ENCODE results near the gene ABCA2. TPM values are rescaled to one million over a fixed set of nuclear protein-coding genes. Genes with fewer than 3 reads are reported as not detected.

The ABCA2 gene
- total and polyA plus RNA-seq, 11 donors: 13.1 to 44.3 (median 30.6) TPM

DNA sequence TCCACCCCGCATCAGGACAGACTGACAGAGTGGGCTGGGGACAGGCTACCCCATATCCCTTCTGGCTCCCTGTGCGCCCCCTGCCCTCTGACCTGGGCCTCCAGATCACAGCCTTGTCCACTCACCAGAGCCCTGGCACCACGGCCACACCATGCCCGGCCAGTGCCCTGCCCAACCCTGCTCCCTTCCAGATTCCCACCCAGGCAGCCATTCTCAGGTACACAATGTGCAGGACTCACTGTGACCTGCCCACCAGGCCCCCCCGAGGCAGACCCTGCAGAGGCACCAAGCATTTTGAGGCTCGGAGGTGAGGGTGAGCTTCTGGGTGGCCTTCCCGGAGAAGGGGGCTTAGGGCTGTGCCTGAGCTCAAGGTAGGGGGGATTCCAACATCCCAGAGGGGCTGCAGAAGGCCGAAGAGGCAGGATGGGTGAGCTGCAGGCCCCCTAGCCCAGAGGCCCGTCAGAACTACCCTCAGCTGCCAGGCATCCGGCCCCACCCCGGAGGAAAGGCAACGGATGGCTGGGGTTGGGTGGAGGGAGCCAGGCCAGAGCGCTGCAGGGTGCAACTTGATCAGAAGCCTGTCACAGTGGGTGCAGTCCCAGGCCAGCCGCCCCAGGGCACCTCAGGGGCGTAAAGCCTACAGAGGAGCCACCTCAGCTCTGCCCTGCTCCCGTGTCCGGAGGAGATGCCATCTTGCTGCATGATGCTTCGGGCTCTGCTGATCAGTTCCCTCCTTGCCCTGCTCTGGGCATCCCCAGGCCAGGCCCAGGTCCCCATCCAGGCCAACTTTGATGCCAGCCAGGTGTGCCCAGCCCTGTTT lies 45.6 kb downstream of the ABCA2 start, which contains the start of gene LCNL1:
Gene LCNL1 (plus strand): TSS at position 762 of the 820 bp plus-strand sequence. CDS start 594 bp downstream, outside the sequence.
- intact Hi-C loops (cut with DNase I): loop anchor here in 2 of 10 donors (5.0 kb wide), 2 partner anchors 35 to 190 kb away; partner anchors contain the start of genes C8G (in 1 of the 2) and TMEM141 (in 1 of the 2)
- H3K4me3 ChIP-seq: no peak within 1 kb of the TSS
- ATAC-seq (peak in 2 of 4 donors; percentile 1 to 34), DNase-seq (peak in 2 of 5 donors; percentile 60 to 62)
- H3K27me3 ChIP-seq: peaks cover 0 to 37% (median 6%) of the 10 kb centered on the region in 9 donors
- 52 to 69% (median 65%) methylated on average over 14 to 18 of the region's 18 CpGs for WGBS, 4 donors
- H3K9me3 ChIP-seq: no peaks in the 10 kb centered on the region
- TF ChIP-seq, protein P1, sequence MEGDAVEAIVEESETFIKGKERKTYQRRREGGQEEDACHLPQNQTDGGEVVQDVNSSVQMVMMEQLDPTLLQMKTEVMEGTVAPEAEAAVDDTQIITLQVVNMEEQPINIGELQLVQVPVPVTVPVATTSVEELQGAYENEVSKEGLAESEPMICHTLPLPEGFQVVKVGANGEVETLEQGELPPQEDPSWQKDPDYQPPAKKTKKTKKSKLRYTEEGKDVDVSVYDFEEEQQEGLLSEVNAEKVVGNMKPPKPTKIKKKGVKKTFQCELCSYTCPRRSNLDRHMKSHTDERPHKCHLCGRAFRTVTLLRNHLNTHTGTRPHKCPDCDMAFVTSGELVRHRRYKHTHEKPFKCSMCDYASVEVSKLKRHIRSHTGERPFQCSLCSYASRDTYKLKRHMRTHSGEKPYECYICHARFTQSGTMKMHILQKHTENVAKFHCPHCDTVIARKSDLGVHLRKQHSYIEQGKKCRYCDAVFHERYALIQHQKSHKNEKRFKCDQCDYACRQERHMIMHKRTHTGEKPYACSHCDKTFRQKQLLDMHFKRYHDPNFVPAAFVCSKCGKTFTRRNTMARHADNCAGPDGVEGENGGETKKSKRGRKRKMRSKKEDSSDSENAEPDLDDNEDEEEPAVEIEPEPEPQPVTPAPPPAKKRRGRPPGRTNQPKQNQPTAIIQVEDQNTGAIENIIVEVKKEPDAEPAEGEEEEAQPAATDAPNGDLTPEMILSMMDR (IDR thresholded peaks at IDR 0.05): no peak
- peak in 1 of 2 donors; percentile 25 for TF ChIP-seq POLR2A (IDR thresholded peaks at IDR 0.05)
- peaks cover 0 to 79% (median 38%) of the 10 kb centered on the region in 12 donors for H3K4me1 ChIP-seq
- no peaks in the 10 kb centered on the region for H3K36me3 ChIP-seq
- peak within 1 kb of the TSS; percentile 27 to 98 (median 84) for H3K27ac ChIP-seq

DNA sequence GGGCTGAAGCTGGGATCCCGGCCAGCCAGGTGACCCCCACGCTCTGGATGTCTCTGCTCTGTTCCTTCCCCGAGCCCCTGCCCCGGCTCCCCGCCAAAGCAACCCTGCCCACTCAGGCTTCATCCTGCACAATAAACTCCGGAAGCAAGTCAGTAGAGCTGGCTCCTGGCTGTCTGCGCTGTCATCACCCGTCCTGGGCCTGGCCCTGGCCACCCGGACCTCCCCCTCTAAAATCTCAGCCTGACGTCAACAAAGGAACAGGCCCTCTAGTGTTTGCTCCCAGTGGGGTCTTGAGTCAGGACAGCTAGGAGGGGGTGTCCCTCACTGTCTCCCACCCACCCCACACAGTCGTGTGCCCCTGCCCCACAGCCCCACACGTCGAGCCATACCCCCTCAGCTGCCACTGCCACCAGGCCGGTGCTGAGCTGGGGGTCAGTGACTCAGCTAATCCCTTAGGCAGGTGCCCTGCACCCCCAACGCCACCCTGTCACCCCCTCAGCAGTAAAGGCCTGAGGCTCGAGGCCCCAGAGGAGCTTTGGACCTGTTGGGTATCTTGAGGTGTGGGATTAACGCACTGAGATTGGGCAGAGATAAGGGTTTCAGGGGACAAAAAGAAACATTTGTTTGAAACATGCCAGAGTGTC lies 46.3 kb downstream of the ABCA2 start:
- ATAC-seq (peak; percentile 10 to 61 (median 22)), DNase-seq (peak; percentile 72 to 89 (median 85))
- TF ChIP-seq, protein P1 (IDR thresholded peaks at IDR 0.05): peak in 4 of 12 donors; percentile 9 to 38 (median 32)
- peak in 1 of 2 donors; percentile 26 for TF ChIP-seq POLR2A (IDR thresholded peaks at IDR 0.05)
- intact Hi-C loops (cut with DNase I): loop anchor here in 2 of 10 donors (5.0 kb wide), 2 partner anchors 34 to 189 kb away; partner anchors contain the start of genes C8G (in 1 of the 2) and TMEM141 (in 1 of the 2)
- H3K4me1 ChIP-seq: peaks cover 4 to 86% (median 45%) of the 10 kb centered on the region in 12 donors
- H3K36me3 ChIP-seq: no peaks in the 10 kb centered on the region
- peak overlapping the region; percentile 27 to 98 (median 84) for H3K27ac ChIP-seq
- H3K27me3 ChIP-seq: peaks cover 0 to 36% (median 6%) of the 10 kb centered on the region in 9 donors
- 27 to 48% (median 35%) methylated on average over 6 to 17 of the region's 17 CpGs for WGBS, 4 donors
- no peak overlapping the region for H3K4me3 ChIP-seq
- no peaks in the 10 kb centered on the region for H3K9me3 ChIP-seq

DNA sequence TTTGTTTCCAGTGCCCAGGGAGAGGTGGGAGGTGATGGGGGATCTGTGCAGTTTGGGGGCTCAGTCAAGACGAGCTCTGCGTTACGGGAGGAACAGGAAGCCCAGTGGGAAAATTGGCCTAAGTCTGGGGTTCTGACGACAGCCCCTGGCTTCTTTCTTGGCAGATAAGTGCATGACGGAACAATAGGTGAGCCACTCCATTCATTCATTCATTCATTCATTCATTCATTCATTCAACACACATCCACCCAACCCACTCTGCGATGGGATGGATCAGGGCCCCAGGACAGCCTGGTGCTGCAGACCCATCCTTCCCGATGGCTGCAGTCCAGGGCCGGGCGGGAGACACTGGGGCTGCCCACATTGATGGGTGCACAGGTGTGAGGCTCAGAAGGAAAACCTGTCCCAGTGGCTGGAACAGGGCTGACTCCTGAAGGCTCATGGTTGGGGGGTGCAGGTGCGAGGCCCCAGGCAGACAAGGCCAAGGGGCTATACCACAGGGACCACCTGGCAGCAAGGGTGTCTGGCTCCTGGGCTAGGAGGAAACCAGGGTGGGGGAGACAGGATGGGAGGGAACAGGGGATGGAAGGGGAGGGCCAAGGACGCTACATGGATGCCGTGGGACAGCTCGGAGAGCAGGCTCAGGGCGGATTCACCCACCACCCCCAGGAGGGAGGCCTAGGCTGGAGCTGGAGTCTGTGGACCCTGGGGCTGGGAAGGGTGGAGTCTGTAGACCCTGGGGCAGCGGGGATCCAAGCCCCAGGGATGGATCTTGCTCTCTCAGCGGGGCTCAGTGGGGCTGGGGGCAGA lies 47.2 kb downstream of the ABCA2 start:
- peaks cover 0 to 28% (median 6%) of the 10 kb centered on the region in 9 donors for H3K27me3 ChIP-seq
- ATAC-seq: no peak
- no peaks in the 10 kb centered on the region for H3K36me3 ChIP-seq
- H3K4me1 ChIP-seq: peaks cover 6 to 92% (median 52%) of the 10 kb centered on the region in 12 donors
- 57 to 74% (median 67%) methylated on average over 13 to 16 of the region's 16 CpGs for WGBS, 4 donors
- no peaks in the 10 kb centered on the region for H3K9me3 ChIP-seq
- TF ChIP-seq, protein P1 (IDR thresholded peaks at IDR 0.05): no peak
- no peak for TF ChIP-seq POLR2A (IDR thresholded peaks at IDR 0.05)
- no peak overlapping the region for H3K4me3 ChIP-seq
- H3K27ac ChIP-seq: peak overlapping the region; percentile 27 to 98 (median 84)
- peak in 1 of 5 donors; percentile 37 for DNase-seq
- intact Hi-C loops (cut with DNase I): loop anchor here in 2 of 10 donors (5.0 kb wide), 2 partner anchors 34 to 189 kb away; partner anchors contain the start of genes C8G (in 1 of the 2) and TMEM141 (in 1 of the 2)
